ENCODE data around the gene PRRG3.

The PRRG3 gene

GRCh38 chrX:151745651-151746050 lies 50.4 kb downstream of the PRRG3 start:
- DNase-seq = no peak

- DNase-seq = no peak
Observed at GRCh38 chrX:151746502-151746901, 51.2 kb downstream of the PRRG3 start.

GRCh38 chrX:151750511-151750910 lies 55.3 kb downstream of the PRRG3 start:
- no peak for DNase-seq

- DNase-seq = no peak
Observed at GRCh38 chrX:151752847-151753246, 57.6 kb downstream of the PRRG3 start.

GRCh38 chrX:151753313-151754046 lies 58.2 kb downstream of the PRRG3 start:
- no peak for DNase-seq

GRCh38 chrX:151754047-151754429 lies 58.8 kb downstream of the PRRG3 start:
- no peak for DNase-seq

- no peak for DNase-seq
Observed at GRCh38 chrX:151754641-151755215, 59.5 kb downstream of the PRRG3 start.

Data from activated CD4-positive, alpha-beta T cell treated with anti-CD3 and anti-CD28 coated beads, Interleukin-2, amount 50 U/mL, for 4 hours (primary cell).